ENCODE measurements around the gene SLC35F4. TPM values are rescaled to one million over a fixed set of nuclear protein-coding genes. Genes with fewer than 3 reads are reported as not detected.

Gene SLC35F4
- total RNA-seq, 1 donor from 2014 or later = not detected

- H3K27me3 Mint-ChIP-seq (ENCODE audit: unreplicated experiment) = no peaks in the 10 kb centered on the region
- H3K4me1 Mint-ChIP-seq (ENCODE audit: unreplicated experiment) = no peaks in the 10 kb centered on the region
- H3K36me3 Mint-ChIP-seq (ENCODE audit: unreplicated experiment) = no peaks in the 10 kb centered on the region
- H3K27ac Mint-ChIP-seq (ENCODE audit: unreplicated experiment) = no peak overlapping the region
- TF ChIP-seq, protein P1, sequence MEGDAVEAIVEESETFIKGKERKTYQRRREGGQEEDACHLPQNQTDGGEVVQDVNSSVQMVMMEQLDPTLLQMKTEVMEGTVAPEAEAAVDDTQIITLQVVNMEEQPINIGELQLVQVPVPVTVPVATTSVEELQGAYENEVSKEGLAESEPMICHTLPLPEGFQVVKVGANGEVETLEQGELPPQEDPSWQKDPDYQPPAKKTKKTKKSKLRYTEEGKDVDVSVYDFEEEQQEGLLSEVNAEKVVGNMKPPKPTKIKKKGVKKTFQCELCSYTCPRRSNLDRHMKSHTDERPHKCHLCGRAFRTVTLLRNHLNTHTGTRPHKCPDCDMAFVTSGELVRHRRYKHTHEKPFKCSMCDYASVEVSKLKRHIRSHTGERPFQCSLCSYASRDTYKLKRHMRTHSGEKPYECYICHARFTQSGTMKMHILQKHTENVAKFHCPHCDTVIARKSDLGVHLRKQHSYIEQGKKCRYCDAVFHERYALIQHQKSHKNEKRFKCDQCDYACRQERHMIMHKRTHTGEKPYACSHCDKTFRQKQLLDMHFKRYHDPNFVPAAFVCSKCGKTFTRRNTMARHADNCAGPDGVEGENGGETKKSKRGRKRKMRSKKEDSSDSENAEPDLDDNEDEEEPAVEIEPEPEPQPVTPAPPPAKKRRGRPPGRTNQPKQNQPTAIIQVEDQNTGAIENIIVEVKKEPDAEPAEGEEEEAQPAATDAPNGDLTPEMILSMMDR (IDR thresholded peaks at IDR 0.05) = no peak
- H3K4me3 Mint-ChIP-seq (ENCODE audit: unreplicated experiment) = no peak overlapping the region
- no peak for DNase-seq (ENCODE audit: extremely low spot score, unreplicated experiment)
- no peaks in the 10 kb centered on the region for H3K9me3 Mint-ChIP-seq (ENCODE audit: unreplicated experiment)
These were observed 178.5 kb downstream of the SLC35F4 start for GRCh38 chr14:57687416-57687815.

GRCh38 chr14:57686304-57686703 lies 179.6 kb downstream of the SLC35F4 start:
- Mint-ChIP-seq H3K4me3 (ENCODE audit: unreplicated experiment) (no peak overlapping the region), H3K27me3 (ENCODE audit: unreplicated experiment) (no peaks in the 10 kb centered on the region), H3K9me3 (ENCODE audit: unreplicated experiment) (peaks cover under 1% of the 10 kb centered on the region), H3K4me1 (ENCODE audit: unreplicated experiment) (no peaks in the 10 kb centered on the region), H3K36me3 (ENCODE audit: unreplicated experiment) (no peaks in the 10 kb centered on the region), H3K27ac (ENCODE audit: unreplicated experiment) (no peak overlapping the region)
- DNase-seq (ENCODE audit: extremely low spot score, unreplicated experiment) = no peak
- TF ChIP-seq, protein P1 (IDR thresholded peaks at IDR 0.05) = no peak

- DNase-seq (ENCODE audit: extremely low spot score, unreplicated experiment) = no peak
- Mint-ChIP-seq H3K4me1 (ENCODE audit: unreplicated experiment) (no peaks in the 10 kb centered on the region), H3K4me3 (ENCODE audit: unreplicated experiment) (no peak overlapping the region), H3K27me3 (ENCODE audit: unreplicated experiment) (no peaks in the 10 kb centered on the region), H3K9me3 (ENCODE audit: unreplicated experiment) (no peaks in the 10 kb centered on the region), H3K27ac (ENCODE audit: unreplicated experiment) (no peak overlapping the region), H3K36me3 (ENCODE audit: unreplicated experiment) (no peaks in the 10 kb centered on the region)
- TF ChIP-seq, protein P1 (IDR thresholded peaks at IDR 0.05) = no peak
These were observed 194.9 kb downstream of the SLC35F4 start for GRCh38 chr14:57671021-57671420.

GRCh38 chr14:57660208-57660607 lies 205.7 kb downstream of the SLC35F4 start:
- Mint-ChIP-seq H3K36me3 (ENCODE audit: unreplicated experiment) (no peaks in the 10 kb centered on the region), H3K9me3 (ENCODE audit: unreplicated experiment) (peaks cover 5% of the 10 kb centered on the region), H3K4me1 (ENCODE audit: unreplicated experiment) (no peaks in the 10 kb centered on the region), H3K27ac (ENCODE audit: unreplicated experiment) (no peak overlapping the region), H3K27me3 (ENCODE audit: unreplicated experiment) (no peaks in the 10 kb centered on the region), H3K4me3 (ENCODE audit: unreplicated experiment) (no peak overlapping the region)
- TF ChIP-seq, protein P1 (IDR thresholded peaks at IDR 0.05) = no peak
- DNase-seq (ENCODE audit: extremely low spot score, unreplicated experiment) = no peak

- no peak overlapping the region for H3K4me3 Mint-ChIP-seq (ENCODE audit: unreplicated experiment)
- H3K4me1 Mint-ChIP-seq (ENCODE audit: unreplicated experiment) = no peaks in the 10 kb centered on the region
- H3K36me3 Mint-ChIP-seq (ENCODE audit: unreplicated experiment) = no peaks in the 10 kb centered on the region
- no peaks in the 10 kb centered on the region for H3K27me3 Mint-ChIP-seq (ENCODE audit: unreplicated experiment)
- H3K27ac Mint-ChIP-seq (ENCODE audit: unreplicated experiment) = no peak overlapping the region
- H3K9me3 Mint-ChIP-seq (ENCODE audit: unreplicated experiment) = peaks cover 5% of the 10 kb centered on the region
- no peak for DNase-seq (ENCODE audit: extremely low spot score, unreplicated experiment)
- TF ChIP-seq, protein P1 (IDR thresholded peaks at IDR 0.05) = no peak
These were observed 206.8 kb downstream of the SLC35F4 start for GRCh38 chr14:57659052-57659451.

Data from osteocyte (in vitro differentiated cells).